Stimulated activated CD8-positive, alpha-beta memory T cell treated with anti-CD3 and anti-CD28 coated beads, Interleukin-15, amount 100 ng/mL, for 4 hours (primary cell): ENCODE results near the gene SRR.
"Not testable (repeated sequence)": the region's sequence is repeated elsewhere in the genome, so short reads cannot be mapped to it uniquely, and the experiment has no call there.

Source experiments
- DNase-seq, 2 donors: peaks; one replicate each; pipeline ENCODE4 v3.0.0-alpha.2; 2020; ENCODE audit warnings: low read depth in 2 of 2

The SRR gene

GRCh38 chr17:2303204-2304188 lies at the start of gene SRR, which contains the start of gene SMG6:
TSS of gene SRR (plus strand) at chr17:2303950. CDS start at chr17:2315561, 11,611 bp downstream.
TSS of gene SMG6 (minus strand) at chr17:2303785. CDS start at chr17:2303720, 65 bp downstream.
- peak; percentile 85 to 93 for DNase-seq

- not testable (repeated sequence) for DNase-seq
Observed at GRCh38 chr17:2258830-2259229, 44.9 kb upstream of the SRR start.

- peak; percentile 36 to 46 for DNase-seq
Observed at GRCh38 chr17:2259769-2260536, 43.8 kb upstream of the SRR start.

GRCh38 chr17:2262135-2262587 lies 41.6 kb upstream of the SRR start:
- no peak for DNase-seq

GRCh38 chr17:2263183-2264066 lies 40.3 kb upstream of the SRR start:
- no peak for DNase-seq

GRCh38 chr17:2264067-2264860 lies 39.5 kb upstream of the SRR start:
- DNase-seq, result no peak

GRCh38 chr17:2265166-2265565 lies 38.6 kb upstream of the SRR start:
- not testable (repeated sequence) for DNase-seq

- peak; percentile 65 to 87 for DNase-seq
Observed at GRCh38 chr17:2266045-2266864, 37.5 kb upstream of the SRR start.

- no peak for DNase-seq
Observed at GRCh38 chr17:2266865-2267228, 36.9 kb upstream of the SRR start.

- no peak for DNase-seq
Observed at GRCh38 chr17:2267354-2267753, 36.4 kb upstream of the SRR start.

- no peak for DNase-seq
Observed at GRCh38 chr17:2271985-2272702, 31.6 kb upstream of the SRR start.

- DNase-seq, result no peak
Observed at GRCh38 chr17:2274414-2274813, 29.3 kb upstream of the SRR start.

GRCh38 chr17:2275722-2276121 lies 28.0 kb upstream of the SRR start:
- no peak for DNase-seq

GRCh38 chr17:2277429-2278170 lies 26.1 kb upstream of the SRR start:
- DNase-seq, result no peak

- no peak for DNase-seq
Observed at GRCh38 chr17:2279707-2280106, 24.0 kb upstream of the SRR start.

- no peak for DNase-seq
Observed at GRCh38 chr17:2282297-2282873, 21.4 kb upstream of the SRR start.

GRCh38 chr17:2283302-2283701 lies 20.4 kb upstream of the SRR start:
- DNase-seq, result no peak

GRCh38 chr17:2289878-2290478 lies 13.8 kb upstream of the SRR start:
- DNase-seq, result no peak
